Glutamatergic neuron (in vitro differentiated cells): ENCODE data around the gene PRF1. TPM values are rescaled to one million over a fixed set of nuclear protein-coding genes. Genes with fewer than 3 reads are reported as not detected.

Experiments
- DNase-seq: peaks from one replicate; pipeline ENCODE4 v3.0.0; 2022
- H3K27ac Mint-ChIP-seq: one replicate; pipeline ENCODE4 v1.8.0; 2020; ENCODE audit warnings: mild to moderate bottlenecking, mixed read lengths, inconsistent platforms; ENCODE audit not compliant: unreplicated experiment
- H3K27me3 Mint-ChIP-seq: one replicate; pipeline ENCODE4 v1.8.0; 2020; ENCODE audit warnings: mild to moderate bottlenecking, moderate library complexity, mixed read lengths, inconsistent platforms; ENCODE audit not compliant: unreplicated experiment
- H3K36me3 Mint-ChIP-seq: one replicate; pipeline ENCODE4 v1.8.0; 2020; ENCODE audit warnings: mild to moderate bottlenecking, mixed read lengths, inconsistent platforms; ENCODE audit not compliant: unreplicated experiment
- H3K4me1 Mint-ChIP-seq: one replicate; pipeline ENCODE4 v1.8.0; 2020; ENCODE audit warnings: mild to moderate bottlenecking, low read depth, mixed read lengths, inconsistent platforms; ENCODE audit not compliant: unreplicated experiment
- H3K4me3 Mint-ChIP-seq: one replicate; pipeline ENCODE4 v1.8.0; 2020; ENCODE audit warnings: mild to moderate bottlenecking, mixed read lengths, inconsistent platforms; ENCODE audit not compliant: unreplicated experiment
- H3K9me3 Mint-ChIP-seq: one replicate; pipeline ENCODE4 v1.8.0; 2020; ENCODE audit warnings: mild to moderate bottlenecking, moderate library complexity, mixed read lengths, inconsistent platforms; ENCODE audit not compliant: unreplicated experiment
- total RNA-seq: library from RNA; stranded (reverse); fragmentation: NEBNext Ultra II Directional; extraction: Animal tissue kit (Norgen Biotek cat#: 25700); gene quantifications from one replicate; pipeline ENCODE4 v1.2.1, GENCODE V29; 2021; ENCODE audit not compliant: unreplicated experiment
- TF ChIP-seq, protein P1 (sequence below): fragments of 200-600 bp; sonication (generic); IDR thresholded peaks from one replicate; pipeline ENCODE4 v1.5.0; 2021; ENCODE audit not compliant: partially characterized antibody, unreplicated experiment

PRF1 gene
- total RNA-seq, 1 donor from 2014 or later: 2.6 TPM

DNA sequence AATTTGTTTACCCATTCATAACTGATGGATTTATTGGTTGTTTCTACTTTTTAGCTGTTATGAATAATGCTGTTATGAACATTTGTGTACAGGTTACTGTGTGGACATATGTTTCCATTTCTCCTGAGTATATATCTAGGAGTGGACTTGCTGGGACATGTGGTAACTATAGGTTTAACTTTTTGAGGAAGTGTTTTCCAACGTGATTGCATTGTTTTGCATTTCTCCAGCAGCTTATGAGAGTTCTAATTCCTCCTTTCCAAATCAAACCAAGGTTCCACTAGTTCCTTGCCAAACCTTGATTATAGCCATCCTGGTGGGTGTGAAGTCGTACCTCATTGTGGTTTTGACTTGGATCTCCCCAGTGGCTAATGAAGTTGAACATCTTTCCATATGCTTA lies 2.6 kb upstream of the PRF1 start:
- Mint-ChIP-seq H3K27me3 (no peaks in the 10 kb centered on the region), H3K27ac (no peak overlapping the region), H3K4me3 (no peak overlapping the region), H3K4me1 (peaks cover 16% of the 10 kb centered on the region), H3K36me3 (peaks cover 4% of the 10 kb centered on the region), H3K9me3 (peaks cover 8% of the 10 kb centered on the region)
- no peak for DNase-seq
- TF ChIP-seq, protein P1, sequence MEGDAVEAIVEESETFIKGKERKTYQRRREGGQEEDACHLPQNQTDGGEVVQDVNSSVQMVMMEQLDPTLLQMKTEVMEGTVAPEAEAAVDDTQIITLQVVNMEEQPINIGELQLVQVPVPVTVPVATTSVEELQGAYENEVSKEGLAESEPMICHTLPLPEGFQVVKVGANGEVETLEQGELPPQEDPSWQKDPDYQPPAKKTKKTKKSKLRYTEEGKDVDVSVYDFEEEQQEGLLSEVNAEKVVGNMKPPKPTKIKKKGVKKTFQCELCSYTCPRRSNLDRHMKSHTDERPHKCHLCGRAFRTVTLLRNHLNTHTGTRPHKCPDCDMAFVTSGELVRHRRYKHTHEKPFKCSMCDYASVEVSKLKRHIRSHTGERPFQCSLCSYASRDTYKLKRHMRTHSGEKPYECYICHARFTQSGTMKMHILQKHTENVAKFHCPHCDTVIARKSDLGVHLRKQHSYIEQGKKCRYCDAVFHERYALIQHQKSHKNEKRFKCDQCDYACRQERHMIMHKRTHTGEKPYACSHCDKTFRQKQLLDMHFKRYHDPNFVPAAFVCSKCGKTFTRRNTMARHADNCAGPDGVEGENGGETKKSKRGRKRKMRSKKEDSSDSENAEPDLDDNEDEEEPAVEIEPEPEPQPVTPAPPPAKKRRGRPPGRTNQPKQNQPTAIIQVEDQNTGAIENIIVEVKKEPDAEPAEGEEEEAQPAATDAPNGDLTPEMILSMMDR: no peak

DNA sequence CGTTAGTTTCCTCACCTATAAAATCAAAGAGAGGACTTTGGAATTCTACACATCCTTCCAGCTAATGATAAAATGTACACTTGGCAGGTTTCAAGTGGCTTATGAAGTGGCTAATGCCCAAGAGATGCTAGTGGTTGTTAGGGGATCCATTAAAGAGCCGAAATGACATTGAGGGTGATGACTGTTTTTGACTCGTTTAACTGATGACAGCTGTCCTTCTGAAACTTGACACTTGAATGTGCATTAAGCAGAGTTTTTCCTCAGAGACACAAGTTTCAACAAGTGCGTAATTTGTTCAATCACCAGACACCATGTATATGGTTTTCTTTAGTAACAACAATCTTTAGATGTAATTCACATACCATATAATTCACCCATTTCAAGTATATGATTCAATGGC lies 1.6 kb upstream of the PRF1 start:
- TF ChIP-seq, protein P1: no peak
- H3K36me3 Mint-ChIP-seq: peaks cover 4% of the 10 kb centered on the region
- peak overlapping the region; percentile 78 for H3K27ac Mint-ChIP-seq
- peaks cover 8% of the 10 kb centered on the region for H3K9me3 Mint-ChIP-seq
- peak overlapping the region; percentile 30 for H3K4me3 Mint-ChIP-seq
- peaks cover 16% of the 10 kb centered on the region for H3K4me1 Mint-ChIP-seq
- no peak for DNase-seq
- no peaks in the 10 kb centered on the region for H3K27me3 Mint-ChIP-seq

DNA sequence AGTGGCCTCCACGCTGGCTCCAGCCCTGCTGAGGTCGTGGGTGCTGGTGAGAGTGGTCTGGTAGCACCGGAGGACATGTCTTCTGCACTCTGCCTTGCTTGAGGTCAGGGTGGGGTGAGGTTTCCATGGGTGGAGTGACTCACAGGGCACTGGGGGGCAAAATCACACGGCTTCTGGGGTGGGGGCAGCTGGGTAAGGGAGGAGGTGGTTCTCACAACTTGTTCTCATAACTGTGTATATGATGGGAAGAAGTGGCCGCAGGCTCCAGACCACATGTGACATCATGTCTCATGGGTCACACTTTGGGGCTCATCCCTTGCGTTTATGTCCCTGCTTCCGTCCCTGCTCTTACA lies 884 bp upstream of the PRF1 start:
- H3K4me3 Mint-ChIP-seq: no peak overlapping the region
- no peak for DNase-seq
- no peaks in the 10 kb centered on the region for H3K27me3 Mint-ChIP-seq
- TF ChIP-seq, protein P1: no peak
- peaks cover 8% of the 10 kb centered on the region for H3K9me3 Mint-ChIP-seq
- peaks cover 16% of the 10 kb centered on the region for H3K4me1 Mint-ChIP-seq
- peak overlapping the region; percentile 78 for H3K27ac Mint-ChIP-seq
- peaks cover 4% of the 10 kb centered on the region for H3K36me3 Mint-ChIP-seq

DNA sequence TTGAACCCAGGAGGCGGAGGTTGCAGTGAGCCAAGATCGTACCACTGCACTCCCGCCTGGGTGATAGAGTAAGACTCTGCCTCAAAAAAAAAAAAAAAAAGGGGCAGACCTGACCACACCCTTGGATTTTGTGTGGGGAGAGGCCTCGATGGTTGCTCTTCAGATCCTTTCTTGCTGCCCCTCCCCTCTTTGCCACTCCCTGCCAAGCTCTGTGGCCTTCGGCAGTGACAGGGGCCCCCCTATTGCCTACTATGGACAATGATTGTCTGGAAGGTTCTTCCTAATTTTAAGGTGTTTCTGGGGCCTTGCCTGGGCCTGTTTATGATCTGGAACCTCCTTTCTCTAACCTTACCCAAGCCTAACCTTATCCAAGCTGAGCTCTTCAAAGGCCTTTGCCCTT lies 795 bp downstream of the PRF1 start:
- no peak overlapping the region for H3K4me3 Mint-ChIP-seq
- H3K9me3 Mint-ChIP-seq: peaks cover 4% of the 10 kb centered on the region
- H3K27me3 Mint-ChIP-seq: no peaks in the 10 kb centered on the region
- TF ChIP-seq, protein P1: no peak
- H3K27ac Mint-ChIP-seq: no peak overlapping the region
- H3K4me1 Mint-ChIP-seq: peaks cover 16% of the 10 kb centered on the region
- no peaks in the 10 kb centered on the region for H3K36me3 Mint-ChIP-seq
- no peak for DNase-seq

DNA sequence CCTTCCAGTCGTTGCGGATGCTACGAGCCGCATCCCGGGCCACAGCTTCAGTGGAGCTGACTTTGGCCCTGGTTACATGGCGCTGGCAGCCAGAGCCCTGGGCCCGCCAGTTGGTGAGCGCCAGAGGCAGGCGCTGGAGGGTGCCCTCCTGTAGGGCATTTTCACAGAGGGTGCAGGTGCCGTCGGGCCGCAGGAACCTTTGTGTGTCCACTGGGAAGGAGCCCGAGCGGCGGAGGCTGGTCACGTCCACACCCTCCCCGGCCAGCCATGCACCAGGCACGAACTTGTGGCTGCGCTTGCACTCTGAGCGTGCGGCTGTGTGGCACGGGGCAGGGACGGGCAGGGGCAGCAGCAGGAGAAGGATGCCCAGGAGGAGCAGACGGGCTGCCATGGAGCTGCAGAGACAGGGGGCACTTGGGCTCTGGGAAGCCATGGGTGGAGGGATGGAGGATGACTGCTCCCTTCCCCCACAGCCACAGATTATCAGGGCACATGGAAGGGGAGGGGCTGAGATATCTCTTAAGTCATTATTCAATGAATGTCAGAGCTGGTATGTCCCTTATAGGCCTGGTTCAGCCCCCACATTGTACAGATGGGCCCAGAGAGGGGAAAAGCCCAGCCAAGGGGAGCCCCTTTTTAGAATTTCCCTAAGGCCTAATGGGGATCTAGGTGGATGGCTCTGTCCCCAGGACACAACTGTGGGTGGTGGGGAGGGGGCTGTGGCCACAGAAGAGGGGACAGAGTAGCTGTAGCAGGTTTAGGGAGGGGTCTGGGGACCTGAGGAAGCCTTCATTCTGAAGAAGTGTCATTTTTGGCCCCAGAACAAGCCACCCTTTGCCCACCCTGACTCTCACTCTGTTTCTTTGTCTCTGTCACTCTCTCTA lies 1.8 kb downstream of the PRF1 start:
- Mint-ChIP-seq H3K4me1 (peaks cover 16% of the 10 kb centered on the region), H3K27ac (no peak overlapping the region), H3K4me3 (no peak overlapping the region), H3K27me3 (no peaks in the 10 kb centered on the region), H3K9me3 (peaks cover 4% of the 10 kb centered on the region), H3K36me3 (no peaks in the 10 kb centered on the region)
- TF ChIP-seq, protein P1: no peak
- no peak for DNase-seq
